Stimulated activated CD4-positive, alpha-beta T cell treated with anti-CD3 and anti-CD28 coated beads, Interleukin-12 subunit alpha, Interleukin-12 subunit beta, amount 100 ng/mL, for 4 hours (primary cell): ENCODE measurements around the gene ZNF780B.

ENCODE experiments used
- DNase-seq: peaks from one replicate; pipeline ENCODE4 v3.0.0-alpha.2; 2020

The ZNF780B gene

GRCh38 chr19:40035996-40036395, 20.0 kb downstream of the ZNF780B start:
- DNase-seq: no peak

DNA sequence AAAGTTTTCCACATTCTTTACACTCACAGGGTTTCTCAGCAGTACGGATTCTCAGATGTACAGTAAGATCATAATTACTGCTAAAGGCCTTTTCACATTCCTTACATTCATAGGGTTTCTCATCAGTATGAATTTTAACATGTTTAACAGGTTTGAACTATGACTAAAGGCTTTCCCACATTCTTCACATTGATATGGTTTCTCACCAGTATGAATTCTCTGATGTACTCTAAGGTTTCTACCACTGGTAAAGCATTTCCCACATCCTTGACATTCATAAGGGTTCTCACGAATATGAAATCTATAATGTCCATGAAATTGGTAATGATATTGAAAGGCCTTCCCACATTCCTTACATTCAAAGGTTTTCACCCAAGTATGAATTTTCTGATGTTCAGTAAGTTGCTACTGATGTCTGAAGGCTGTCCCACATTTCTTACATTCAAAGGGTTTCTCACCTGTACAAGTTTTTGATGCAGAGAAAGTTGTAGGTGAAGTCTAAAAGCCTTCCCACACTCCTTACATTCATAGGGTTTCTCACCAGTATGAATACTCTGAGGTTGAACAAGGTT, 22.0 kb downstream of the ZNF780B start:
- DNase-seq: no peak

- DNase-seq: no peak
Measured at GRCh38 chr19:40026597-40026970, 29.4 kb downstream of the ZNF780B start.

DNA sequence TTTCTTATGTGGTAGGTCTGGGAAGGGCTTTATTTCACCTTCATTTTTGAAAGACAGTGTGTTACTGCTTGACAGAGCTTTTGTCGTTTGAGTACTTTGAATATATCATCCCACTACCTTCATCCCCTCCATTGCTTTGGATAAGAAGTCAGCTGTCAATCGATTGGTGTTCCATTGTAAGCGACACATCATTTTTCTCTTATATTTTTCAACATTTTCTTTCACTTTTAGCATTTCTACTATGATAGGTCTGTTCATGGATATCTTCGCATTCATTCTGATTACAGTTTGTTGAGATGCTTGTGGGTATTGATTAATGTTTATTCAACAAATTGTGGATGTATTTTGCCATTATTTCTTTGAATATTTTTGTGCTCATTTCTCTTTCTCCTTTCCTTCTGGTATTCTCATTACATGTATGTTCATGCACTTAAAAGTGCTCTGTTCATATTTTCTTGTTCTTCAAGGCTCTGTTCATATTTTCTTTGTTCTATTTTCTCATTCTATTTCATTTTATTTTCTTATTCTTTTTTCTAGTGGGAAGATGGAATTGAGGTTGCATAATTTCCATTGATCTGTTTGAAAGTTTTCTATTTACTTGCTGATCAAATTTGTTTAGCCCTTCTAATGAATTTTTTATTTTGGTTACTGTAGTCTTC, 30.0 kb downstream of the ZNF780B start:
- no peak for DNase-seq

DNA sequence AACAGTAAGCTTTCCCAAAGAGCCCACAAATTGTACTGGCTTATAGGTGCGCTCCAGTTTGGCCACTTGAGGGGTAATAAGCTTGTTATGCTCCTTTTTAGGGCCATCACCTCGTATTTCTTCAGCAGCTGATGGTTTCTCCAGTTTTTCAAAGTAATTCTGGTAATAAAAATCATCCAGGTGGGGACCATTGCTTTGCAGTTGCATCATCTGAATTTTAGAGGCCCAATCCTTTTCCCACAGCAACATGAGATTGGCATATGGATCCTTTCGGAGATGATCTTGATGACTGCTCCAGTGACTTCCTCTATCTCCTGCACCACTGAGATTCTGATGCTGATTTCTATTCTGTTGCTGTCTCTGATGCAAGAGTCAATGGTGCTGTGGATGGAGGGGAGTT, 32.1 kb downstream of the ZNF780B start:
- no peak for DNase-seq

- no peak for DNase-seq
Measured at GRCh38 chr19:40013991-40014390, 42.0 kb downstream of the ZNF780B start.

DNA sequence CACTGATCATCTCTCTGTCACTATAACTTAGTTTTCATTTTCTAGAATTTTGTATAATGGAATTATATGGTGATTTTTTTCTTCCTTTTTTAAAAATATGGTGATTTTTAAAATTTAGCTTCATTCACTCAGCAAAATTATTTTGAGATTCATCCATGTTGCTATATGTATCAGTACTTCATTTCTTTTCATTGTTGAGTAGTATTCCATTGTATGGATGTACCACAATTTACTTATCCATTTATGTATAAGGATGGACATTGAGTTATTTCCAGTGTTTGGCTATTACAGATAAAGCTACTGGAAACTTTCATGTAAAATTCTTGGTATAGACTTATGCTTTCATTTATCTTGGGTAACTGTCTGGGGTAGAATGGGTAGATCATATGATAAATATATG, 46.4 kb downstream of the ZNF780B start:
- DNase-seq: no peak

DNA sequence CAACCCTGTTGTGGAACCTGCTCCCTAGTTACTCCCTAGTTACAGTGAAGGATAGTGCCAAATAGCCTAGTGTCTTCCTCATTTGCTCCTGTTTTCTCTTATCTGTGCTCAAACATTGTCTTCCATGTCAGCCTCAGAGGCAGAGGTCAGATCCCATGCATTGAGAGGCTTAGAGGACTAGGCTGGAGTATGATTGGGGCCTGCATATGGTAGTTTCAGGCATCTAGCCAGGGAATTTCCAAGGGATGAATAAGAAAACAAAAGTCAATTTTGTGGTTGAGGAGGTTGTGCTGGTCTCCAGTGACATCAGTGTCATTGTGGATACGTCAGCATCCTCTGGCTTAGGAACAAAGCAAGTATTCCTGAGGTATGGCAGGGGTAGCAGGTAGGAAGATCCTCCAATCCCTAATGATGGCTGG, 49.7 kb downstream of the ZNF780B start:
- no peak for DNase-seq

- no peak for DNase-seq
Measured at GRCh38 chr19:40005691-40006272, 50.2 kb downstream of the ZNF780B start.

- DNase-seq: no peak
Measured at GRCh38 chr19:39998501-39998900, 57.5 kb downstream of the ZNF780B start.

GRCh38 chr19:39997638-39998216, 58.3 kb downstream of the ZNF780B start:
- DNase-seq: no peak

DNA sequence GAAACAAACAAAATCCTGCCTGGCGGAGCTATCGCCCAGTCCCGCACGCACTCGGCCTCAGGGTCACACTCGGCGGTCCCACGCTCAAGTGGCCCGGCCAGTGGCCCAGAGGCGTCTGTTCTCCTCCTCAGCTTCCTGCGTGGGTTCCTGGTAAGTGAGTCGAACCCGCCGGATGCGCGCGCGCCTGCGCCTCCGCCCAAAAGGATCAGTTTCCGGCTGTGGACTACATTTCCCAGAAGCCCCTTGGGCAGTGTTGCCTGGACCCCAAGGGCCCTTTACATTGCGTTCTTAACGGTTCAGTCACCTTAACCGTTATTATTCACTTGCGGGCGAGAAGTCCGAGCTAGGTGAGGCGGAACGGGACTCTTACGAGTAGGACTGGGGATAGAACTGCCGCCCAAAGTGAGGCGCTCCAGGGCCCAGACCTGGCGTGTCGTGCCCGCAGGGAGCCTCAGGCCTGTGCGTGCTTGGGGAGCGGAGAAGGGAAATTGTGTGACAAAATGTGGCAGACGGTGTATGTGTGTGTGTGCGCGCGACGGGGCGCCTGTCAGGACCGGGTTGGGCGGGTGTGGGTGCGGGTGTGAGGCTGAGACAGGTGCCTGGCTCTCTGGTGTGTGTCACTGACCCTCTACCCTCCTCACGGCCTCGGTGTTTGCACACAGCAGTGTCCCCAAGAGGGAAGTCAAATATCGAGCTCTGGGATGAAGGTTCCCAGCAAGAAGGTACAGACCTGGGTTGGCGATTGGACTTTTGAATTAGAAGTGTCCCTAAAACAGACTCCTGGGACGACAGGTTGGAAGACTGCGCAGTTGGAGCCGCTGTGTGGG, 59.0 kb downstream of the ZNF780B start, which contains the start of gene ZNF546:
ZNF546 (plus strand) TSS at position 250 of the 827 bp plus-strand sequence. CDS start 1,267 bp downstream, outside the sequence.
- DNase-seq: peak; percentile 87

DNA sequence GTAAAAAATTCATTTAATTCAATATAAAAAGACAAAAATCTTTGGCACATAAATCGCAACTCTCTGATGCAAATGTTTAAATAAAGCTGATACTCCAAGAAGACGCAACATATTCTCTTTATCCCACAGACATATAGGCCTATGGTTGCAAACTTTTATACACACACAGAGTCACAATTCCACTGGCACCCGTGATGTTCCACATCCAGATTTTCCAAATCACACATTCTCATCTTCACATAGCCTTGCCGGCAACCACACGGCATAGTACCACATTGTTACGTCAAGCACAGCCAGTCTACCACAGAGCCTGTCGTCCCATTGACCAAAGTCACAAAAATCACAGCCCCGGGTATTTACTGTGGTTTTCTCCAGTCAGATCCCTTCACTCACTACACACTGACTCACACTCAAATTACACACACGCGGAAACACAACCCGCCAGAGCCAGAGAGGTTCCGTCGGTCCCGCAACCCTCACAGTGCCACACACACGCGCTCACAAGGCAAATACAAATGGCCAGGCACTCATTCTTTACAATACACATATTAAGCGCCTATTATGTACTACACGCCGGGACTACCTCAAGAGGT, 59.7 kb downstream of the ZNF780B start:
- DNase-seq: no peak

GRCh38 chr19:39995794-39996193, 60.2 kb downstream of the ZNF780B start:
- no peak for DNase-seq

GRCh38 chr19:39994361-39994760, 61.7 kb downstream of the ZNF780B start:
- DNase-seq: no peak

- no peak for DNase-seq
Measured at GRCh38 chr19:39993605-39994004, 62.4 kb downstream of the ZNF780B start.

DNA sequence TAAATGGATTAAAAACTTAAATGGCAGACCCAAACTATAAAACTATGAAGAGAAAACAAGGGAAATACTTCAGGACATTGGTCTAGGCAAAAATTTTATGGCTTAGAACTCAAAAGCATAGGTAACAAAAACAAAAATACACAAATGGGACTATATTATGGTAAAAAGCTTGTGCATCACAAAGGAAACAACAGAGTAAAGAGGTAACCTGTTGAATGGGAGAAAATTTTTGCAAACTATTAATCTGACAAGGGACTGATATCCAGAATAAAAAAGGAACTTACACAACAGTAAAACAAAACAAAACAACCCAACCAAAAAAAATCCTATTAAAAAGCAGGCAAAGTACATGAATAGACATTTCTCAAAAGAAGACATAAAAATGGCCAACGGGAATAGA, 68.4 kb downstream of the ZNF780B start:
- DNase-seq: no peak

DNA sequence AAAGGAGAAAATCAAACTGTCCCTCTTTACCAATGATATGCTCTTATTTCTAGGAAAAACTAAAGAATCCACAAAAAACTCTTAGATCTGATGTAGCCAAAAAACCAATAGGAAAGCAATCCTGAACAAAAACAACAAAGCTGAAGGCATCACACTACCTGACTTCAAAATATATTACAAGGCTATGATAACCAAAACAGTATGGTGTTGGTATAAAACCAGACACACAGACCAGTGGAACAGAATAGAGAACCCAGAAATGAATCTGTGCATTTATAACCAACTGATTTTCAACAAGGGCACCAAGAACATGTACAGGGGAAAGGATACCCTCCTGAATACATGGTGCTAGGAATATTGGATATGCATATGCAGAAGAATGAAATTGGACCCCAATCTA, 68.9 kb downstream of the ZNF780B start:
- DNase-seq: no peak

GRCh38 chr19:39986643-39987042, 69.4 kb downstream of the ZNF780B start:
- no peak for DNase-seq

GRCh38 chr19:39983695-39984300, 72.2 kb downstream of the ZNF780B start:
- no peak for DNase-seq

GRCh38 chr19:39982883-39983282, 73.1 kb downstream of the ZNF780B start:
- DNase-seq: no peak
